ENCODE results near the gene ATP5F1A.
A peak's percentile ranks its signal among the peaks of the same experiment; 100 is the strongest.

The ATP5F1A gene

GRCh38 chr18:46068763-46069162 lies 29.3 kb downstream of the ATP5F1A start:
- Histone ChIP-seq H3K27ac (peak overlapping the region; percentile 94), H3K27me3 (no peaks in the 10 kb centered on the region), H3K4me1 (ENCODE audit: control insufficient read depth in 1 of 2, insufficient read depth in 1 of 2, low read depth in 1 of 2, low read length in 1 of 2) (peaks cover 46 to 69% of the 10 kb centered on the region in 2 experiments), H3K4me3 (ENCODE audit: low read depth in 1 of 2, low read length in 1 of 2) (peak overlapping the region in 1 of 2 experiments; percentile 4), H3K36me3 (peaks cover 6% of the 10 kb centered on the region), H3K9me3 (no peaks in the 10 kb centered on the region)
- TF ChIP-seq, protein P1, sequence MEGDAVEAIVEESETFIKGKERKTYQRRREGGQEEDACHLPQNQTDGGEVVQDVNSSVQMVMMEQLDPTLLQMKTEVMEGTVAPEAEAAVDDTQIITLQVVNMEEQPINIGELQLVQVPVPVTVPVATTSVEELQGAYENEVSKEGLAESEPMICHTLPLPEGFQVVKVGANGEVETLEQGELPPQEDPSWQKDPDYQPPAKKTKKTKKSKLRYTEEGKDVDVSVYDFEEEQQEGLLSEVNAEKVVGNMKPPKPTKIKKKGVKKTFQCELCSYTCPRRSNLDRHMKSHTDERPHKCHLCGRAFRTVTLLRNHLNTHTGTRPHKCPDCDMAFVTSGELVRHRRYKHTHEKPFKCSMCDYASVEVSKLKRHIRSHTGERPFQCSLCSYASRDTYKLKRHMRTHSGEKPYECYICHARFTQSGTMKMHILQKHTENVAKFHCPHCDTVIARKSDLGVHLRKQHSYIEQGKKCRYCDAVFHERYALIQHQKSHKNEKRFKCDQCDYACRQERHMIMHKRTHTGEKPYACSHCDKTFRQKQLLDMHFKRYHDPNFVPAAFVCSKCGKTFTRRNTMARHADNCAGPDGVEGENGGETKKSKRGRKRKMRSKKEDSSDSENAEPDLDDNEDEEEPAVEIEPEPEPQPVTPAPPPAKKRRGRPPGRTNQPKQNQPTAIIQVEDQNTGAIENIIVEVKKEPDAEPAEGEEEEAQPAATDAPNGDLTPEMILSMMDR (IDR thresholded peaks at IDR 0.05): no peak

- H3K4me1 ChIP-seq (ENCODE audit: control insufficient read depth in 1 of 2, insufficient read depth in 1 of 2, low read depth in 1 of 2, low read length in 1 of 2): peaks cover 46 to 66% of the 10 kb centered on the region in 2 experiments
These were observed 30.6 kb downstream of the ATP5F1A start for GRCh38 chr18:46067438-46068007.

GRCh38 chr18:46062781-46063180 lies 35.3 kb downstream of the ATP5F1A start:
- Histone ChIP-seq H3K4me3 (ENCODE audit: low read depth in 1 of 2, low read length in 1 of 2) (no peak overlapping the region), H3K4me1 (ENCODE audit: control insufficient read depth in 1 of 2, insufficient read depth in 1 of 2, low read depth in 1 of 2, low read length in 1 of 2) (peaks cover 38 to 43% of the 10 kb centered on the region in 2 experiments), H3K27ac (peak overlapping the region; percentile 41), H3K9me3 (no peaks in the 10 kb centered on the region), H3K27me3 (no peaks in the 10 kb centered on the region), H3K36me3 (peaks cover 6% of the 10 kb centered on the region)
- TF ChIP-seq, protein P1 (IDR thresholded peaks at IDR 0.05): no peak

More at GRCh38 chr18:46067438-46068007, 30.6 kb downstream of the ATP5F1A start:
- H3K4me3 ChIP-seq (ENCODE audit: low read depth in 1 of 2, low read length in 1 of 2): no peak overlapping the region
- peaks cover 6% of the 10 kb centered on the region for H3K36me3 ChIP-seq
- H3K9me3 ChIP-seq: no peaks in the 10 kb centered on the region
- H3K27me3 ChIP-seq: no peaks in the 10 kb centered on the region
- peak overlapping the region; percentile 38 for H3K27ac ChIP-seq
- TF ChIP-seq, protein P1 (IDR thresholded peaks at IDR 0.05): no peak

DNA sequence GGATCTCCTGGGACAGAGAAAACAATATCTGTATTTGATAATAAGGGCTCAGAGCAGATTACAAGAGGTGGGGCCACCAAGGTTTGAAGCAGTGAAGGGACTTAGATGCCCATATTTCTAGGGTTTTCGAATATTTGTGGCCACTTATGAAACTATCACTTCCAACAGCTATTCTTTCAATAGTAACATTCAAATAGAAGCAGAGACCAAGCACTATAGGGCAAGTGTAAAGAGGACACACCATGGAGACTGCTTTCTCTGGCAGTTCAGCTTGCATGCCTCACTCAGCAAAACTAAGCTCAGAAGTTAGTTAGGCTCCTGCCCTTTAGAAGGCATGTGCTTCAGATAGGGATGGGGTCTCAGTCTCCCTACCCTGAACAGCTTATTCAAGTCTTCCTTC lies 36.3 kb downstream of the ATP5F1A start:
- Histone ChIP-seq H3K27me3 (no peaks in the 10 kb centered on the region), H3K4me3 (ENCODE audit: low read depth in 1 of 2, low read length in 1 of 2) (no peak overlapping the region), H3K9me3 (no peaks in the 10 kb centered on the region), H3K27ac (peak overlapping the region; percentile 54), H3K36me3 (peaks cover 6% of the 10 kb centered on the region), H3K4me1 (ENCODE audit: control insufficient read depth in 1 of 2, insufficient read depth in 1 of 2, low read depth in 1 of 2, low read length in 1 of 2) (peaks cover 38 to 39% of the 10 kb centered on the region in 2 experiments)
- TF ChIP-seq, protein P1 (IDR thresholded peaks at IDR 0.05): no peak

DNA sequence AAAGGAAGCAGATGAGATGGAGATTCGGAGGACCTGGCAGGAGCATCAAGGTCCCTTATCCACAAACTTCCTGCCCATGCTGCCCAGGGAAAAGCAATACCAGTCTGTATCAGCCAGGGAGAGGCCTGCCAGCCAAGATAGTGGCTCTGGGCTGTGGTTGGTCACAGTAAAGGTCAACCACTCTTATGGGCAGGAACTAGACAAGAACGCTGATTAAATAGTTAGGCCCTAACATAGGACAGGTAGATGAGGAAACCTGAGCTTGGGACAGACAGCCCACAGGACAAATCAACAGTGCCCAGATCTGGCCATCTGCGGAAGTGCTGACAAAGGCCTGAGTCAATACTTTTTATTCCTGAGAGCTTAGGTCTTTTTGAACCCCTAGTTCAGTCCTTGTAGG lies 36.7 kb downstream of the ATP5F1A start:
- no peaks in the 10 kb centered on the region for H3K9me3 ChIP-seq
- H3K4me1 ChIP-seq (ENCODE audit: control insufficient read depth in 1 of 2, insufficient read depth in 1 of 2, low read depth in 1 of 2, low read length in 1 of 2): peaks cover 37 to 38% of the 10 kb centered on the region in 2 experiments
- H3K27me3 ChIP-seq: no peaks in the 10 kb centered on the region
- peaks cover 4% of the 10 kb centered on the region for H3K36me3 ChIP-seq
- TF ChIP-seq, protein P1 (IDR thresholded peaks at IDR 0.05): no peak
- H3K4me3 ChIP-seq (ENCODE audit: low read depth in 1 of 2, low read length in 1 of 2): no peak overlapping the region
- H3K27ac ChIP-seq: peak overlapping the region; percentile 54
